ENCODE measurements around the gene CTSD. TPM values are rescaled to one million over a fixed set of nuclear protein-coding genes. Genes with fewer than 3 reads are reported as not detected.

Gene CTSD
- total RNA-seq, 1 donor from 2014 or later, result 949 TPM

GRCh38 chr11:1742869-1743584, 20.7 kb downstream of the CTSD start:
- H3K27me3 Mint-ChIP-seq (ENCODE audit: low read depth), result no peaks in the 10 kb centered on the region
- H3K9me3 Mint-ChIP-seq (ENCODE audit: low read depth), result peaks cover 13% of the 10 kb centered on the region
- peaks cover 36% of the 10 kb centered on the region for H3K4me1 Mint-ChIP-seq (ENCODE audit: low read depth)
- no peak overlapping the region for H3K4me3 Mint-ChIP-seq (ENCODE audit: unreplicated experiment)
- H3K27ac Mint-ChIP-seq (ENCODE audit: unreplicated experiment), result no peak overlapping the region
- no peak for DNase-seq (ENCODE audit: low spot score)
- TF ChIP-seq CTCF (IDR thresholded peaks at IDR 0.05), result no peak
- H3K36me3 Mint-ChIP-seq (ENCODE audit: low read depth), result peaks cover 24% of the 10 kb centered on the region

DNA sequence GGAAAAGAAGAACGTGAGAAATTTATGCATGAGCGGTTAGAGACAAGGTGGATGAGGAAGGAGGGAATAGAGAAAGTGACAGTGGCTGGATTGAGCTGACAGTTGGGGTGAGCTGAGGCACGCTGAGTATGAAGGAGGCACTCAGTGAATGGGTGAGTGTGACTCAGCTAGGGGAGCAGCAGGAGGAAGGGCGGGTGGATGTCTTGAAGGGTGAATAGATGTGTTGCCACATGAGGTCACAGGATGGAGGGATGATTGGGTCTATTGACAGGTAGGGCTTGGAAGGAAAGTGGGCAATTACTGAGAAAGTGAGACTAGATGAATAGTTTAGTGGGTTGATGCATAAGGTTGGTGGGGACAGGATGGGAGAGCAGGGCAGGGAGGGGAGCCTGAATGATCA, 21.4 kb downstream of the CTSD start:
- peaks cover 22% of the 10 kb centered on the region for H3K36me3 Mint-ChIP-seq (ENCODE audit: low read depth)
- DNase-seq (ENCODE audit: low spot score), result peak; percentile 37
- no peak for TF ChIP-seq CTCF (IDR thresholded peaks at IDR 0.05)
- no peak overlapping the region for H3K27ac Mint-ChIP-seq (ENCODE audit: unreplicated experiment)
- H3K9me3 Mint-ChIP-seq (ENCODE audit: low read depth), result peaks cover 20% of the 10 kb centered on the region
- H3K4me1 Mint-ChIP-seq (ENCODE audit: low read depth), result peaks cover 31% of the 10 kb centered on the region
- H3K27me3 Mint-ChIP-seq (ENCODE audit: low read depth), result no peaks in the 10 kb centered on the region
- H3K4me3 Mint-ChIP-seq (ENCODE audit: unreplicated experiment), result no peak overlapping the region

DNA sequence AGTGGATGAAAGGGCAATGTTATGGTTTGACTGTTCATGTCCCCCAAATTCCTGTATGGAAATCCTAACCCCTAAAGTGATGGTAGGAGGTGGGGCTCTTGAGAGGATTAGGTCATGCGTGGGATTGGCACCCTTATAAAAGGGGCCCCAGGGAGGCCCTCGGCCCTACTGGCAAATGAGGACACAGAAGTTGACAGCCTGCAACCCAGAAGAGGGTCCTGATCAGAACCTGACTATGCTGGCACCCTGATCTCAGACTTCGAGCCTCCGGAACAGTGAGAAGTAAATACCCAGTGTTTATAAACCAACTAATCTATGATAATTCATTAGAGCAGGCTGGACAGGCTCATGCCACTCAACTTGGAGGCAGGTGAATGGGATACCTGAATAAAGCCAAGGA, 22.0 kb downstream of the CTSD start:
- no peak for DNase-seq (ENCODE audit: low spot score)
- H3K36me3 Mint-ChIP-seq (ENCODE audit: low read depth), result peaks cover 19% of the 10 kb centered on the region
- H3K27ac Mint-ChIP-seq (ENCODE audit: unreplicated experiment), result no peak overlapping the region
- peaks cover 23% of the 10 kb centered on the region for H3K9me3 Mint-ChIP-seq (ENCODE audit: low read depth)
- peaks cover 26% of the 10 kb centered on the region for H3K4me1 Mint-ChIP-seq (ENCODE audit: low read depth)
- H3K27me3 Mint-ChIP-seq (ENCODE audit: low read depth), result no peaks in the 10 kb centered on the region
- no peak for TF ChIP-seq CTCF (IDR thresholded peaks at IDR 0.05)
- no peak overlapping the region for H3K4me3 Mint-ChIP-seq (ENCODE audit: unreplicated experiment)

GRCh38 chr11:1740786-1741530, 22.8 kb downstream of the CTSD start:
- Mint-ChIP-seq H3K27me3 (ENCODE audit: low read depth) (no peaks in the 10 kb centered on the region), H3K4me1 (ENCODE audit: low read depth) (peaks cover 22% of the 10 kb centered on the region), H3K27ac (ENCODE audit: unreplicated experiment) (no peak overlapping the region), H3K4me3 (ENCODE audit: unreplicated experiment) (no peak overlapping the region), H3K9me3 (ENCODE audit: low read depth) (peaks cover 31% of the 10 kb centered on the region), H3K36me3 (ENCODE audit: low read depth) (peaks cover 14% of the 10 kb centered on the region)
- peak; percentile 72 for DNase-seq (ENCODE audit: low spot score)
- no peak for TF ChIP-seq CTCF (IDR thresholded peaks at IDR 0.05)

DNA sequence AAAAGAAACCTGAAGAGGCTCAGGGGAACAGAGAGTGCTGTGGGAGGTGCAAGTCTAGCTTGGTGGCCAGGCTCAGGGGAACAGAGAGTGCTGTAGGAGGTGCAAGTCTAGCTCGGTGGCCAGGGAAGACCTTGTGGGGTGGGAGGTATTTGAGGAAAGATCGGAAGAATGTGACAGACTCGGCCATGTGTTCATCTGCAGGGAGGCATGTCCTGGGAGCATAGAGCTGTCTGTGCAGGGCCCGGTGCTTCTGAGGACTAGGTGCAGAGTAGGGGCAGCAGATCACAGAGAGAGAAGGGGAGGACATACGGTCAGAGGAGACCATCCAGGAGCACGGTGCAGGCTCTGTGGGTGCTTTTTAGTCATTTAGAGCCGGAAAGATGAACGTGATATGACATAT, 24.2 kb downstream of the CTSD start:
- H3K9me3 Mint-ChIP-seq (ENCODE audit: low read depth), result peaks cover 32% of the 10 kb centered on the region
- H3K4me1 Mint-ChIP-seq (ENCODE audit: low read depth), result peaks cover 12% of the 10 kb centered on the region
- H3K36me3 Mint-ChIP-seq (ENCODE audit: low read depth), result peaks cover 2% of the 10 kb centered on the region
- peak overlapping the region; percentile 9 for H3K27ac Mint-ChIP-seq (ENCODE audit: unreplicated experiment)
- no peaks in the 10 kb centered on the region for H3K27me3 Mint-ChIP-seq (ENCODE audit: low read depth)
- no peak for TF ChIP-seq CTCF (IDR thresholded peaks at IDR 0.05)
- no peak overlapping the region for H3K4me3 Mint-ChIP-seq (ENCODE audit: unreplicated experiment)
- DNase-seq (ENCODE audit: low spot score), result peak; percentile 30
